OCI-LY7 (cell line): Measurements from ENCODE around the gene CCDC117. TPM values are rescaled to one million over a fixed set of nuclear protein-coding genes. Genes with fewer than 3 reads are reported as not detected.

Source experiments
- BruUV-seq: library from RNA; stranded (reverse); fragments of 400-500 nt; replicated peaks from 2 replicates; lab custom pipeline; 2021; lab: Mats Ljungman, UMichigan
- CTCF ChIA-PET: fragments of 300-600 bp; sonication (Branson Sonifier 250); formaldehyde crosslinking; loops from one replicate; lab custom pipeline; 2022; ENCODE audit warnings: antibody characterized with exemption; ENCODE audit not compliant: unreplicated experiment; lab: Charles Lee
- POLR2A ChIA-PET: fragments of 300-600 bp; sonication (Branson Sonifier 250); formaldehyde crosslinking; loops from one replicate; lab custom pipeline; 2022; ENCODE audit warnings: antibody characterized with exemption; lab: Charles Lee
- DNase-seq: peaks from one replicate; pipeline ENCODE4 v3.0.0-alpha.2; 2015; ENCODE audit warnings: low spot score
- H2AFZ ChIP-seq: fragments of 200-600 bp; sonication (generic), shearing (Covaris generic); 2 replicates; pipeline ENCODE4 v1.6.1; 2014; ENCODE audit warnings: mild to moderate bottlenecking, antibody characterized with exemption, low read length, moderate library complexity
- H3K27ac ChIP-seq: fragments of 200-600 bp; sonication (generic); 2 replicates; pipeline ENCODE4 v1.5.1; 2014; ENCODE audit warnings: mixed run types, low read depth, mild to moderate bottlenecking, moderate library complexity, low read length, inconsistent platforms; ENCODE audit not compliant: poor library complexity, severe bottlenecking
- H3K36me3 ChIP-seq: fragments of 200-600 bp; sonication (generic); 2 replicates; pipeline ENCODE4 v1.6.1; 2014; ENCODE audit warnings: mild to moderate bottlenecking, antibody characterized with exemption, low read length, moderate library complexity, mixed read lengths; ENCODE audit not compliant: insufficient read depth
- H3K4me1 ChIP-seq: fragments of 200-600 bp; sonication (generic); 2 replicates; pipeline ENCODE4 v1.5.1; 2014; ENCODE audit warnings: mild to moderate bottlenecking, low read length; ENCODE audit not compliant: insufficient read depth, poor library complexity, severe bottlenecking
- H3K4me2 ChIP-seq: fragments of 200-600 bp; sonication (generic); 2 replicates; pipeline ENCODE4 v1.6.1; 2014; ENCODE audit warnings: mild to moderate bottlenecking, low read length
- H3K4me3 ChIP-seq: fragments of 200-600 bp; sonication (generic); 2 replicates; pipeline ENCODE4 v1.5.1; 2014; ENCODE audit warnings: mild to moderate bottlenecking, low read depth, low read length; ENCODE audit not compliant: poor library complexity, severe bottlenecking
- H3K79me2 ChIP-seq: fragments of 200-600 bp; sonication (generic); 2 replicates; pipeline ENCODE4 v1.6.1; 2016; ENCODE audit warnings: low read depth, mild to moderate bottlenecking, low read length, moderate library complexity, mixed read lengths; ENCODE audit not compliant: insufficient read depth
- H3K9me2 ChIP-seq: fragments of 200-600 bp; sonication (generic); 2 replicates; pipeline ENCODE4 v1.6.1; 2016; ENCODE audit warnings: mild to moderate bottlenecking, low read length, mixed read lengths; ENCODE audit not compliant: insufficient read depth
- H3K9me3 ChIP-seq: fragments of 200-600 bp; sonication (generic); 2 replicates; pipeline ENCODE4 v1.6.1; 2014; ENCODE audit warnings: mild to moderate bottlenecking, mixed run types, low read length, mixed read lengths
- H4K20me1 ChIP-seq: fragments of 200-600 bp; sonication (generic); 2 replicates; pipeline ENCODE4 v1.6.1; 2014; ENCODE audit warnings: mild to moderate bottlenecking, antibody characterized with exemption, low read length, moderate library complexity, mixed read lengths; ENCODE audit not compliant: insufficient read depth
- EZH2phosphoT487 ChIP-seq: fragments of 200-600 bp; sonication (generic); IDR thresholded peaks from 2 replicates; pipeline ENCODE4 v1.6.1; 2018; ENCODE audit warnings: low read depth, borderline replicate concordance, mild to moderate bottlenecking, mixed run types, antibody characterized with exemption, low read length, moderate library complexity, mixed read lengths
- intact Hi-C: fragments of 100-400 bp; cut with micrococcal nuclease; formaldehyde crosslinking; loops from one replicate; pipeline ENCODE4 v1.10.0; 2022; ENCODE audit not compliant: unreplicated experiment
- total RNA-seq, 2 experiments: library from RNA; depleted of rRNA in 1 of 2; stranded (reverse); fragments of >200 nt in 1 of 2; shearing (Covaris generic) in 1 of 2; gene quantifications; 2 replicates each; pipeline ENCODE4 v1.2.3, GENCODE V29; 2014 to 2022
- TF ChIP-seq, protein P1 (sequence below): fragments of 200-600 bp; sonication (generic); conservative IDR thresholded peaks from 2 replicates; pipeline ENCODE4 v1.5.1; 2014; ENCODE audit warnings: mild to moderate bottlenecking, antibody characterized with exemption, low read length, moderate library complexity, mixed read lengths

The CCDC117 gene
- total RNA-seq, 2 experiments from 2014 or later, result 21.4 to 34.1 TPM

DNA sequence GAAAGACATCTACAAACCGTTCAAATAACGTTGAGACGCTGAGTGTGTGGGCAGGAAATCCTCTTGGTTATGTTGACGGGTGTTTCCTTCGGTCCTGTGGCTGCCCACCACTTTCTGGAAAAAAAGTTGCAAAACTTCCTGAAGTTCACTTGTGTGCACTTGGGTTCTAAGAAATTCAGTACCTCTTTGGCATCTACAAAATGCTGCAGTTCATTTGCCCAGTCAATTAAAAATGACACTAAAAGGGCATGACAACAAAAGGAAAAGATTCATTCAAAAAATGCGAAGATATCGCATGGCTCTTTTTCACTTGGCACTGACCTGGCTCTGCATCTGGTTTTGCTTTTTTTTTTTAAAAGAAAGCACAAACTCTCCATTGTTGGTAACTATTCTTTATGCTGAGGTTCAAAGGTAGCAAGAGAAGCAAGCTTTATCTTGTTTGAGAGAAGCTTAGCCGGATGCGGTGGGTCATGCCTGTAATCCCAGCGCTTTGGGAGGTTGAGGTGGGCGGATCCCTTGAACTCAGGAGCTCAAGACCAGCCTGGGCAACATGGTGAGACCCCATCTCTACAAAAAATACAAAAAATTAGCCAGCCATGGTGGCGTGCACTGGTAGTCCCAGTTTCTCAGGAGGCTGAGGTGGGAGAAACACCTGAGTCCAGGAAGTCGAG lies 38.5 kb downstream of the CCDC117 start:
- BruUV-seq, result no TSS peak
- intact Hi-C loops, result no loop called here
- Histone ChIP-seq H4K20me1 (no peaks in the 10 kb centered on the region; the same call in 1 of the 2 replicates), H3K36me3 (no peaks in the 10 kb centered on the region), H3K27ac (no peak overlapping the region), H3K9me2 (no peaks in the 10 kb centered on the region), H2AFZ (no peak overlapping the region), H3K4me1 (peaks cover 15% of the 10 kb centered on the region), H3K4me3 (no peak overlapping the region), H3K4me2 (no peak overlapping the region), H3K9me3 (no peaks in the 10 kb centered on the region), H3K79me2 (no peaks in the 10 kb centered on the region)
- TF ChIP-seq, protein P1, sequence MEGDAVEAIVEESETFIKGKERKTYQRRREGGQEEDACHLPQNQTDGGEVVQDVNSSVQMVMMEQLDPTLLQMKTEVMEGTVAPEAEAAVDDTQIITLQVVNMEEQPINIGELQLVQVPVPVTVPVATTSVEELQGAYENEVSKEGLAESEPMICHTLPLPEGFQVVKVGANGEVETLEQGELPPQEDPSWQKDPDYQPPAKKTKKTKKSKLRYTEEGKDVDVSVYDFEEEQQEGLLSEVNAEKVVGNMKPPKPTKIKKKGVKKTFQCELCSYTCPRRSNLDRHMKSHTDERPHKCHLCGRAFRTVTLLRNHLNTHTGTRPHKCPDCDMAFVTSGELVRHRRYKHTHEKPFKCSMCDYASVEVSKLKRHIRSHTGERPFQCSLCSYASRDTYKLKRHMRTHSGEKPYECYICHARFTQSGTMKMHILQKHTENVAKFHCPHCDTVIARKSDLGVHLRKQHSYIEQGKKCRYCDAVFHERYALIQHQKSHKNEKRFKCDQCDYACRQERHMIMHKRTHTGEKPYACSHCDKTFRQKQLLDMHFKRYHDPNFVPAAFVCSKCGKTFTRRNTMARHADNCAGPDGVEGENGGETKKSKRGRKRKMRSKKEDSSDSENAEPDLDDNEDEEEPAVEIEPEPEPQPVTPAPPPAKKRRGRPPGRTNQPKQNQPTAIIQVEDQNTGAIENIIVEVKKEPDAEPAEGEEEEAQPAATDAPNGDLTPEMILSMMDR, result no peak
- TF ChIP-seq EZH2phosphoT487, result no peak
- ChIA-PET POLR2A (interaction anchor here (0.7 to 2.7 kb wide), 4 partner anchors 8 to 17 kb away, joined by 3 to 15 read pairs (median 4); partner anchors contain the start of gene XBP1), CTCF (no interaction called here)
- no peak for DNase-seq

DNA sequence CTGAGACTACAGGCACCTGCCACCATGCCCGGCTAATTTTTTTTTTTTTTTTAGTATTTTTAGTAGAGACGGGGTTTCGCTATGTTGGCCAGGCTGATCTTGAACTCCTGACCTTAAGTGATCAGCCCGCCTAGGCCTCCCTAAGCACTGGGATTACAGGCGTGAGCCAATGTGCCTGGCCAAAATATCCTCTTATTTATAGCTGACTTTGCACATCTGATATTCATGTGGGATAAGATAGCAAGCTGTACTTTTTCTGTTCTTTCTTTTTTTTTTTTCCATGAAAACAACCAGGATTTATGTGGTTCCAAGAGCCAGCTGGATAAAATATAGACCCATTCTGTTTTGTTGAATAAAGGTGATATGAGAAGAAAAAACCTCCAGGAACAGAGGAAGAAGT lies 40.0 kb downstream of the CCDC117 start:
- no TSS peak for BruUV-seq
- Histone ChIP-seq H3K4me2 (no peak overlapping the region), H4K20me1 (no peaks in the 10 kb centered on the region; the same call in 1 of the 2 replicates), H3K4me1 (peaks cover 22% of the 10 kb centered on the region), H3K4me3 (no peak overlapping the region), H3K9me2 (no peaks in the 10 kb centered on the region), H3K27ac (no peak overlapping the region), H3K9me3 (no peaks in the 10 kb centered on the region), H3K36me3 (no peaks in the 10 kb centered on the region), H2AFZ (no peak overlapping the region), H3K79me2 (no peaks in the 10 kb centered on the region)
- ChIA-PET POLR2A (interaction anchor here (1.0 to 2.7 kb wide), 4 partner anchors 10 to 17 kb away, joined by 4 to 15 read pairs (median 6); no protein-coding TSS in a partner anchor), CTCF (no interaction called here)
- intact Hi-C loops, result no loop called here
- DNase-seq, result no peak
- TF ChIP-seq EZH2phosphoT487, result no peak
- TF ChIP-seq, protein P1, result no peak
